Keratinocyte (primary cell): Measurements from ENCODE around the gene DCP2. TPM values are rescaled to one million over a fixed set of nuclear protein-coding genes. Genes with fewer than 3 reads are reported as not detected.
"Not testable (repeated sequence)": the region's sequence is repeated elsewhere in the genome, so short reads cannot be mapped to it uniquely, and the experiment has no call there.

ENCODE experiments used
- DNase-seq: peaks from one replicate; pipeline ENCODE4 v3.0.0-alpha.2; 2011; ENCODE audit warnings: low read depth, missing footprints, low spot score
- FAIRE-seq: peaks from 2 replicates; lab custom pipeline; 2011; peaks lifted over from hg19 to GRCh38; lab: Jason Lieb, UNC
- H2AFZ ChIP-seq: 2 replicates; pipeline ENCODE4 v1.6.0; 2012; ENCODE audit warnings: low read length, control low read depth, inconsistent platforms; ENCODE audit not compliant: control insufficient read depth
- H3K27ac ChIP-seq: 2 replicates; pipeline ENCODE4 v1.5.1; 2011; ENCODE audit warnings: low read length; ENCODE audit not compliant: control insufficient read depth, insufficient read depth
- H3K27me3 ChIP-seq: 3 replicates; pipeline ENCODE4 v1.6.0; 2011; ENCODE audit warnings: low read length; ENCODE audit not compliant: control insufficient read depth, insufficient read depth; ENCODE audit errors: extremely low read depth
- H3K36me3 ChIP-seq, 2 experiments: 2 replicates in 1 of 2; 3 replicates in 1 of 2; pipeline ENCODE4 v1.5.1; 2011; ENCODE audit warnings: low read length in 2 of 2, mild to moderate bottlenecking in 1 of 2; ENCODE audit not compliant: control insufficient read depth in 2 of 2, insufficient read depth in 2 of 2; ENCODE audit errors: extremely low read depth in 1 of 2
- H3K4me1 ChIP-seq: 3 replicates; pipeline ENCODE4 v1.5.1; 2011; ENCODE audit warnings: low read length; ENCODE audit not compliant: control insufficient read depth, insufficient read depth; ENCODE audit errors: extremely low read depth
- H3K4me2 ChIP-seq: 3 replicates; pipeline ENCODE4 v1.6.0; 2011; ENCODE audit warnings: low read depth, low read length; ENCODE audit not compliant: control insufficient read depth, insufficient read depth; ENCODE audit errors: extremely low read depth
- H3K4me3 ChIP-seq, 3 experiments: fragments of 200-600 bp in 1 of 3; sonication (generic) in 1 of 3; 2 replicates in 2 of 3; 3 replicates in 1 of 3; pipeline ENCODE4 v1.5.1; 2011 to 2016; ENCODE audit warnings: low read length in 3 of 3, mild to moderate bottlenecking in 3 of 3, control low read depth in 2 of 3, inconsistent platforms in 1 of 3, low read depth in 1 of 3, mixed read lengths in 1 of 3, mixed run types in 1 of 3, moderate library complexity in 1 of 3; ENCODE audit not compliant: control insufficient read depth in 2 of 3, insufficient read depth in 2 of 3; ENCODE audit errors: extremely low read depth in 1 of 3
- H3K79me2 ChIP-seq: 2 replicates; pipeline ENCODE4 v1.6.0; 2012; ENCODE audit warnings: low read length; ENCODE audit not compliant: control insufficient read depth, insufficient read depth
- H3K9ac ChIP-seq: 3 replicates; pipeline ENCODE4 v1.6.0; 2011; ENCODE audit warnings: low read length; ENCODE audit not compliant: control insufficient read depth, insufficient read depth; ENCODE audit errors: extremely low read depth
- H3K9me1 ChIP-seq: 3 replicates; pipeline ENCODE4 v1.6.0; 2011; ENCODE audit warnings: low read length; ENCODE audit not compliant: control insufficient read depth, insufficient read depth; ENCODE audit errors: extremely low read depth
- H3K9me3 ChIP-seq: 2 replicates; pipeline ENCODE4 v1.5.1; 2012; ENCODE audit warnings: low read depth, low read length; ENCODE audit not compliant: control insufficient read depth
- H4K20me1 ChIP-seq: 3 replicates; pipeline ENCODE4 v1.6.0; 2011; ENCODE audit warnings: low read length; ENCODE audit not compliant: control insufficient read depth, insufficient read depth; ENCODE audit errors: extremely low read depth
- EZH2 ChIP-seq: IDR thresholded peaks from one replicate; pipeline ENCODE4 v1.6.1; 2012; ENCODE audit warnings: inconsistent platforms, mild to moderate bottlenecking, low read length, moderate library complexity
- dilution Hi-C: fragments of 300-500 bp; cut with MboI; formaldehyde crosslinking; loops from one replicate; pipeline ENCODE4 v1.7.0; 2020; ENCODE audit warnings: low sequenced_read_pairs; ENCODE audit not compliant: extremely low pct_ligation_motif_present
- polyA plus RNA-seq, 5 experiments: library from polyadenylated mRNA; depleted of rRNA in 3 of 5; stranded (reverse) in 3 of 5; stranded (forward) in 1 of 5; unstranded in 1 of 5; fragments of >200 nt; gene quantifications; 1 replicate in 1 of 5; 2 replicates in 3 of 5; 3 replicates in 1 of 5; pipeline versions ENCODE4 v1.2.1 to v1.2.3, GENCODE V29; 2011 to 2012; ENCODE audit warnings: missing spikeins in 2 of 5, low read depth in 1 of 5, low replicate concordance in 1 of 5
- TF ChIP-seq, protein P1 (sequence below), 3 experiments: IDR thresholded peaks in 1 of 3; conservative IDR thresholded peaks in 1 of 3; optimal IDR thresholded peaks in 1 of 3; 2 replicates in 2 of 3; 3 replicates in 1 of 3; pipeline versions ENCODE3 to v1.5.1; 2011; ENCODE audit warnings: low read length in 3 of 3, mild to moderate bottlenecking in 3 of 3, moderate library complexity in 2 of 3, control low read depth in 1 of 3, inconsistent platforms in 1 of 3; ENCODE audit not compliant: insufficient read depth in 2 of 3; ENCODE audit errors: extremely low read depth in 1 of 3

DCP2 gene
- polyA plus RNA-seq, 1 donor (not counting 4 experiments of a cell fraction or from before 2014, with no cell fraction given), result 11.8 TPM

DNA sequence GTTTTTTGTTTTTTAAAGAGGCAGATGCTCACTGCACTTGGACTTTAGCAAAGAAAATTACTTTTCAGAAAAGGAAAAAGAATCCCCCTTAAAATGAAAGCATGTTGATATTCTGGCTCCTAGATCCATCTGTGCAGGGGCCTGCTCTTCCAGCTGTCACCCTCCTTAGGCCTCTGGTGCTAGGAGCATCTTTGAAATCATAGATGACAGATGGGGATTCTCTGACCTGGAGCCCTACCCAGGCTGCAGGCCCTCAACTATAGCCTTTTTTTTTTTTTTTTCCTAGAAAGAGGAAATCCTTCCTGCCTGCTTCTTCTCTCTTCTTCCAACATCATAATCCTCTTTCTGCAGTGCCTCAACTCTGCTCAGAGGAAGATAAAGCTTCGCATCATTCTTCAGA, 16.3 kb upstream of the DCP2 start:
- Histone ChIP-seq H3K4me3 (no peak overlapping the region), H4K20me1 (no peaks in the 10 kb centered on the region), H3K9ac (no peak overlapping the region), H2AFZ (no peak overlapping the region), H3K36me3 (no peaks in the 10 kb centered on the region), H3K79me2 (no peaks in the 10 kb centered on the region), H3K27me3 (no peaks in the 10 kb centered on the region), H3K9me1 (no peaks in the 10 kb centered on the region), H3K27ac (no peak overlapping the region), H3K4me2 (no peak overlapping the region), H3K4me1 (peaks cover 11% of the 10 kb centered on the region), H3K9me3 (no peaks in the 10 kb centered on the region)
- no peak for DNase-seq
- dilution Hi-C loops, result no loop called here
- FAIRE-seq, result no peak
- TF ChIP-seq EZH2, result no peak
- TF ChIP-seq, protein P1, sequence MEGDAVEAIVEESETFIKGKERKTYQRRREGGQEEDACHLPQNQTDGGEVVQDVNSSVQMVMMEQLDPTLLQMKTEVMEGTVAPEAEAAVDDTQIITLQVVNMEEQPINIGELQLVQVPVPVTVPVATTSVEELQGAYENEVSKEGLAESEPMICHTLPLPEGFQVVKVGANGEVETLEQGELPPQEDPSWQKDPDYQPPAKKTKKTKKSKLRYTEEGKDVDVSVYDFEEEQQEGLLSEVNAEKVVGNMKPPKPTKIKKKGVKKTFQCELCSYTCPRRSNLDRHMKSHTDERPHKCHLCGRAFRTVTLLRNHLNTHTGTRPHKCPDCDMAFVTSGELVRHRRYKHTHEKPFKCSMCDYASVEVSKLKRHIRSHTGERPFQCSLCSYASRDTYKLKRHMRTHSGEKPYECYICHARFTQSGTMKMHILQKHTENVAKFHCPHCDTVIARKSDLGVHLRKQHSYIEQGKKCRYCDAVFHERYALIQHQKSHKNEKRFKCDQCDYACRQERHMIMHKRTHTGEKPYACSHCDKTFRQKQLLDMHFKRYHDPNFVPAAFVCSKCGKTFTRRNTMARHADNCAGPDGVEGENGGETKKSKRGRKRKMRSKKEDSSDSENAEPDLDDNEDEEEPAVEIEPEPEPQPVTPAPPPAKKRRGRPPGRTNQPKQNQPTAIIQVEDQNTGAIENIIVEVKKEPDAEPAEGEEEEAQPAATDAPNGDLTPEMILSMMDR (optimal IDR thresholded peaks at IDR 0.05 in 1 of 3, IDR thresholded peaks at IDR 0.05 in 1 of 3, conservative IDR thresholded peaks at IDR 0.05 in 1 of 3; ENCODE audit: extremely low read depth in 1 of 3, insufficient read depth in 2 of 3, low read length in 3 of 3), result no peak

DNA sequence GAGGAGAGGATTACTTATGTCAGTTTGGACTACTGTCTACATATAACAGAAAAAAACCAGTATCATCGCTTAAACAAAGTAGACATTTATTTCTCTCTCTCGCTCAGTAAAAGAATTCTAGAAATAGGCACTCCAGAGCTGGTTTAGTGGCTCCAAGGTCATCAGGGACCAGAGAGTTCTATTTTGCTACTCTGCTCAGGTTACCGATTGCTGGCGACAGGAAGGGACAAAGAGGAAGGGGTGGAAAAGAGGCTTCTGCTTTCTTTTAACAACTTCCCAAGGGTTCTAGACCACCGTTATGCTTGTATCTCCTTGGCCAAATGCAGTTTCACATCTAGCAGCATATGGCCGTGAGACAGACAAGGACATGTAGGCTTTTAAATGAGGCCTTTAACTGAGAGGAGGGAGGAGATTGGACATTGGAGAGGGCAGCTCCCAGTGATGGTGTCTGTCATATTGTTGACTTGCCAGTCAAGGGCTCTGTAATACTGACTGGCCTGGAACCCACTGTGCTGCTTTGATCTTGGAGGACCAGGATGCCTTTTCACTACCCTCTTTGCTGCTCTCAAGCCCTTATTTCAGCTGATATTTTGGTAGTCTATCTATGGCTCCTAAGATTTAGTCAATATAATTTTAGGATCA, 15.6 kb upstream of the DCP2 start:
- Histone ChIP-seq H3K27me3 (no peaks in the 10 kb centered on the region), H3K27ac (no peak overlapping the region)
- FAIRE-seq, result no peak

DNA sequence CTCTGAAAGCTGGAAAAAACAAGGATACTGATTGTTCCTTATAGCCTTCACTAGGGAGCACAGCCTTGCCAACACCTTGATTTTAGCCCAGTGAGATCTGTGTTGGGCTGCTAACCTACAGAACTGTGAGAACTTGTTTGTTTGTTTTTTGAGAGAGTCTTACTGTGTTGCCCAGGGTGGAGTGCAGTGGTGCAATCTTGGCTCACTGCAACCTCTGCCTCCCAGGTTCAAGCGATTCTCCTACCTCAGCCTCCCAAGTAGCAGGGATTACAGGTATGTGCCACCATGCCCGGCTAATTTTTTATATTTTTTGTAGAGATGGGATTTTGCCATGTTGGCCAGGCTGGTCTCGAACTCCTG, 13.2 kb upstream of the DCP2 start:
- H2AFZ ChIP-seq, DNase-seq, H3K4me2 ChIP-seq, H3K36me3 ChIP-seq, H3K27me3 ChIP-seq, H3K27ac ChIP-seq, H3K4me1 ChIP-seq, H3K79me2 ChIP-seq, dilution Hi-C loops, H3K9me1 ChIP-seq, FAIRE-seq, H3K9me3 ChIP-seq, H3K9ac ChIP-seq, H3K4me3 ChIP-seq, H4K20me1 ChIP-seq: not testable (repeated sequence)

More for the DNA sequence above, 15.6 kb upstream of the DCP2 start:
- Histone ChIP-seq H3K4me1 (peaks cover 11% of the 10 kb centered on the region), H2AFZ (no peak overlapping the region), H3K9me1 (no peaks in the 10 kb centered on the region), H3K9me3 (no peaks in the 10 kb centered on the region), H3K9ac (no peak overlapping the region), H4K20me1 (no peaks in the 10 kb centered on the region), H3K36me3 (no peaks in the 10 kb centered on the region), H3K4me2 (no peak overlapping the region), H3K79me2 (no peaks in the 10 kb centered on the region), H3K4me3 (no peak overlapping the region)
- DNase-seq, result no peak
- dilution Hi-C loops, result no loop called here
- TF ChIP-seq EZH2, result no peak
- TF ChIP-seq, protein P1 (optimal IDR thresholded peaks at IDR 0.05 in 1 of 3, IDR thresholded peaks at IDR 0.05 in 1 of 3, conservative IDR thresholded peaks at IDR 0.05 in 1 of 3; ENCODE audit: extremely low read depth in 1 of 3, insufficient read depth in 2 of 3, low read length in 3 of 3), result no peak
